Mucosa of stomach (tissue), 1 donor: ENCODE data around the gene C1D.
"Not testable (repeated sequence)": the region's sequence is repeated elsewhere in the genome, so short reads cannot be mapped to it uniquely, and the experiment has no call there.

Experiments used
- H3K27me3 ChIP-seq: one replicate; pipeline ENCODE4 v1.7.0; 2013; ENCODE audit warnings: mild to moderate bottlenecking, low read length; ENCODE audit not compliant: control insufficient read depth, insufficient read depth
- H3K36me3 ChIP-seq: one replicate; pipeline ENCODE4 v1.7.0; 2013; ENCODE audit warnings: low read length; ENCODE audit not compliant: control insufficient read depth, insufficient read depth
- H3K4me1 ChIP-seq: one replicate; pipeline ENCODE4 v1.7.0; 2013; ENCODE audit warnings: mild to moderate bottlenecking, low read length; ENCODE audit not compliant: control insufficient read depth, insufficient read depth
- H3K4me3 ChIP-seq: one replicate; pipeline ENCODE4 v1.7.0; 2013; ENCODE audit warnings: low read length
- H3K9ac ChIP-seq: one replicate; pipeline ENCODE4 v1.7.0; 2013; ENCODE audit warnings: mild to moderate bottlenecking, low read length, moderate library complexity
- H3K9me3 ChIP-seq: one replicate; pipeline ENCODE4 v1.7.0; 2013; ENCODE audit warnings: mild to moderate bottlenecking, low read length, moderate library complexity; ENCODE audit not compliant: control insufficient read depth
- donor health status: Pancreatic carcinoma.

Gene C1D

DNA sequence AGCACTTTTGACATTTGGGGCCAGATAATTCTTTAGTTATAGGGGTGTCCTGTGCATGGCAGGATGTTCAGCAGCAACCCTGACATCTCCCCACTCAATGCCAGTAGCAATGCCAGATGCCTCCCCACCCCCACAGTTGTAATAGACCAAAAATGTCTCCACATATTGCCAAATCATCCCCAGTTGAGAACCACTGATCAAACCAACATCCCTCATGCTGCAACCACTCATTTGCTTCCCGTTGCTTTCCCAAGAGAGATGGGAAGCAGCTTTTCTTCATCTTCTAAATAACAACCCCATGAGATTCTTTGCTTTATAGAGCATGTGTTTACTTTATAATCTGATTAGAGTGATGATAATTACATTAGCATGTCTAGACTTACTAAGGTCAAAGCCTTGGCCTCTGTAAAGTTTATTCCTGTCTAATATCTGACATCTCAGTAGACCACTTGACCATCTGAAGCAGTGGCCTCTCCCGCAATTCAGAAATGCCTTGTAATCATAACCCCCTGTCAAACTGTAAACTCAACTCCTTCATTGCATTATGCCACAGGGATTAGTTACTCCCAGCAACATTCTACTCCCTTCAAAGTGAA, 28.7 kb upstream of the C1D start:
- Histone ChIP-seq H3K9me3 (no peaks in the 10 kb centered on the region), H3K36me3 (no peaks in the 10 kb centered on the region), H3K27me3 (no peaks in the 10 kb centered on the region), H3K9ac (no peak overlapping the region), H3K4me3 (no peak overlapping the region), H3K4me1 (no peaks in the 10 kb centered on the region)

DNA sequence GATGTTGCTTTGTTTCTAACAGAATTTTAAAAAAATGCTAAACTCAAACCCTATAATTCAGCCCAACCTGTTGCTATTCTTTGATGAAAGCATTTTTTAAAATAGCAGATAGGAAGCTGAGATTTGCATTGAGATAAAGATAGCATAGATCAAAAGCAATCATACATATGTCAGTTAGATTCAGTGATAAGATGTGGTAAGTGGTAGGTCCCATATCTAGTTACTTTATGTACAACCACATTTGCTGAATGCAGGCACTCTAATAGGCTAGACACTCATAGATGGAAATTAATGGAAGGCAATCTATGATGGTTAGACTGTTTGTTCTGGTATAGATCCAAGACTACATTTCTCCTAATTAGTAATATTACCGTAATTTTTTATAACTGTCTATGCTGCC, 27.2 kb upstream of the C1D start:
- H3K36me3 ChIP-seq: no peaks in the 10 kb centered on the region
- no peaks in the 10 kb centered on the region for H3K27me3 ChIP-seq
- H3K4me3 ChIP-seq: no peak overlapping the region
- H3K4me1 ChIP-seq: no peaks in the 10 kb centered on the region
- no peaks in the 10 kb centered on the region for H3K9me3 ChIP-seq
- no peak overlapping the region for H3K9ac ChIP-seq

DNA sequence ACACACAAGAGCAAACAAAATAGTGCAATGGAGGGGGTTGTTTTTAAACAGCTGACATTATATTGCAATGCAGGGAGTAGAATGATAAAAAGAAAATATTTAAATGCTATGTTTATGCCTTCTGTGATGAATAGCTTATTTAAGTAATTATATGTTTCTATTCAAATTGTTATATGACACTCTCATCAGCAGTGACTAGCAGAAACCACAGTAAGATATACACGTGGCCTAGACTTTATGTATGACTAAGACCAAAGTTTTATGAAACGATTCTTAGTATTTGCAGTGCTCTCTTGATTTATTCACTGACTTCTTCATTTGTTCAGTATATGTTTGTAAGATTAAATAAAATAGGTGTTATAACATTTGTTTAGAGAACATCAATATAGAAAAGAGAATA, 26.1 kb upstream of the C1D start:
- Histone ChIP-seq H3K4me3 (no peak overlapping the region), H3K27me3 (no peaks in the 10 kb centered on the region), H3K9ac (no peak overlapping the region), H3K36me3 (no peaks in the 10 kb centered on the region), H3K9me3 (no peaks in the 10 kb centered on the region), H3K4me1 (no peaks in the 10 kb centered on the region)

DNA sequence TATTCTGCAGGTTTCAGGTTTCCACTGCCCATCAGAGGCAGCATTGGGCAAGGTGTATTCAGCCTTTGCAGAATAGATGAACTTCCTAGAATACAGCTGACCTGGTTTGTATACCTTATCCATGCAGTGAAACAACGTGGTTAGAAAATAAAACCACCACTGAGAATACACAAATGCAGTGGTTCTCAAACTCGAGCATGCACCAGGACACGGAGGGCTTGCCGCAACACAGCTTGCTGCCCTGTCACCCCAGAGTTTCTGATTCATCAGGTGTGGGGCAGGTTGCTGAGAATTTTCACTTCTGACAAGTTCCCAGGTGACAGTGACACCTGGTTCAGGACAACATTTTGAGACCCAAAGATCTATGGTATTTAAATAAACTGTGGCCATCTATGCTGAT, 23.4 kb upstream of the C1D start:
- Histone ChIP-seq H3K27me3 (no peaks in the 10 kb centered on the region), H3K4me1 (no peaks in the 10 kb centered on the region), H3K36me3 (no peaks in the 10 kb centered on the region), H3K9me3 (no peaks in the 10 kb centered on the region), H3K4me3 (no peak overlapping the region), H3K9ac (no peak overlapping the region)

DNA sequence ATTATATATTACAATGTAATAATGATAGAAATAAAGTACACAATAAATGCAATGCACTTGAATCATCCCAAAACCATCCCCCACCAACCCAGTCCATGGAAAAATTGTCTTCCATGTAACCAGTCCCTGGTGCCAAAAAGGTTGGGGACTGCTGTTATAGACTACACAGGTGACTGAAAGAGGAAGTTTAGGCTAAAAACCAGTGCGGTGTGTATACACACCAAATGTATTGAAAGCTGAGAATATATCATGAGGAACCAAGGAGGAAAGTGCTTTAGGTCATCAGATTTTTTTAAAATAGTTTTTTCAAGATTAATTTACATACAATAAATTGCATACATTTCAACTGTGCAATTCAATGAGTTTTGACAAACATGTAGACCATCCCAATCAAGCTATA, 20.5 kb upstream of the C1D start:
- no peaks in the 10 kb centered on the region for H3K4me1 ChIP-seq
- no peaks in the 10 kb centered on the region for H3K27me3 ChIP-seq
- no peaks in the 10 kb centered on the region for H3K36me3 ChIP-seq
- H3K9ac ChIP-seq: no peak overlapping the region
- no peaks in the 10 kb centered on the region for H3K9me3 ChIP-seq
- no peak overlapping the region for H3K4me3 ChIP-seq

DNA sequence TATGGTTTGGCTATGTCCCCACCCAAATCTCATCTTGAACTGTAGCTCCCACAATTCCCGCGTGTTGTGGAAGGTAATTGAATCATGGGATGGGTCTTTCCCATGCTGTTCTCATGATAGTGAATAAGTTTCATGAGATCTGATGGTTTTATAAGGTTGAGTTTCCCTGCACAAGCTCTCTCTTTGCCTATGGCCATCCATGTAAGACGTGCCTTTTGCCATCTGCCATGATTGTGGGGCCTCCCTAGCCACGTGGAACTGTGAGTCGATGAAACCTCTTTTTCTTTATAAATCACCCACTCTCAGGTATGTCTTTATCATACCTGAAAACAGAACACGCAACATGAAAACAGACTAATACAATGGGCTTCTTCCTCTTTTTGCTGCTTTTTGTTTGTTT, 11.2 kb upstream of the C1D start:
- H3K4me1 ChIP-seq: no peaks in the 10 kb centered on the region
- H3K36me3 ChIP-seq: no peaks in the 10 kb centered on the region
- no peaks in the 10 kb centered on the region for H3K27me3 ChIP-seq
- no peak overlapping the region for H3K9ac ChIP-seq
- no peak overlapping the region for H3K4me3 ChIP-seq
- H3K9me3 ChIP-seq: no peaks in the 10 kb centered on the region

DNA sequence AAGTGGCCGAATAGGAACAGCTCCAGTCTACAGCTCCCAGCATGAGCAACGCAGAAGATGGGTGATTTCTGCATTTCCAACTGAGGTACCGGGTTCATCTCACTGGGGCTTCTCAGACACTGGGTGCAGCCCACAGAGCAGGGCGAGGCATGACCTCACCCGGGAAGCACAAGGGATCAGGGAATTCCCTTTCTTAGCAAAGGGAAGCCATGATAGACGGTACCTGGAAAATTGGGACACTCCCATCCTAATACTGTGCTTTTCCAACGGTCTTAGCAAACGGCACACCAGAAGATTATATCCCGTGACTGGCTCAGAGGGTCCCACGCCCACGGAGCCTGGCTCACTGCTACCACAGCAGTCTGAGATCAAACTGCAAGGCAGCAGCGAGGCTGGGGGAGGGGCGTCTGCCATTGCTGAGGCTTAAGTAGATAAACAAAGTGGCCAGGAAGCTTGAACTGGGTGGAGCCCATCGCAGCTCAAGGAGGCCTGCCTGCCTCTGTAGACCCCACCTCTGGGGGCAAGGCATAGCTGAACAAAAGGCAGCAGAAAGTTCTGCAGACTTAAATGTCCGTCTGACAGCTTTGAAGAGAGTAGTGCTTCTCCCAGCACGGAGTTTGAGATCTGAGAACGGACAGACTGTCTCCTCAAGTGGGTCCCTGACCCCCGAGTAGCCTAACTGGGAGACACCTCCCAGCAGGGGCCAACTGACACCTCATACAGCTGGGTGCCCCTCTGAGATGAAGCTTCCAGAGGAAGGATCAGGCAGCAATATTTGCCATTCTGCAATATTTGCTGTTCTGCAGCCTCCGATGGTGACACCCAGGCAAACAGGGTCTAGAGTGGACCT, 1.2 kb upstream of the C1D start:
- peak overlapping the region; percentile 84 for H3K4me3 ChIP-seq
- H3K27me3 ChIP-seq, H3K9ac ChIP-seq, H3K4me1 ChIP-seq, H3K9me3 ChIP-seq, H3K36me3 ChIP-seq: not testable (repeated sequence)

DNA sequence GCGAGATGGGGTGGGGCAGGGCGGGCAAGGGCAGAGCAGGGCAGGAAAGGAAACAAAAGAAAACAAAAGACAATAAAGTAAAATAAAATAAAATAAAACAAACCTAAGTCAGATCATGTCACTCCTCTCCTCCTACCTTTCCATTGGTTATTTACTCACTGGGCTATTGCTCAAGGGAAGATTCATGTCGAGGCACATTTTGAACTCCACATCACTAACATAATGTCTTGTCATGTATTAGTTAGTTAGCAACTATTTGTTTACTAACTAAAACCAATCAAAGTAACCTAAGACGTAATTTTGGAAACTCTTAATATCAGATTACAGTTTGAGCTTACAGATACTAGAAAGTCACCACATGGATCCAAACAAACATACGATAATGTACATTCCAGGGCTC, 2.2 kb downstream of the C1D start:
- no peaks in the 10 kb centered on the region for H3K27me3 ChIP-seq
- no peaks in the 10 kb centered on the region for H3K9me3 ChIP-seq
- no peaks in the 10 kb centered on the region for H3K36me3 ChIP-seq
- H3K9ac ChIP-seq: no peak overlapping the region
- no peak overlapping the region for H3K4me3 ChIP-seq
- H3K4me1 ChIP-seq: peaks cover 9% of the 10 kb centered on the region

DNA sequence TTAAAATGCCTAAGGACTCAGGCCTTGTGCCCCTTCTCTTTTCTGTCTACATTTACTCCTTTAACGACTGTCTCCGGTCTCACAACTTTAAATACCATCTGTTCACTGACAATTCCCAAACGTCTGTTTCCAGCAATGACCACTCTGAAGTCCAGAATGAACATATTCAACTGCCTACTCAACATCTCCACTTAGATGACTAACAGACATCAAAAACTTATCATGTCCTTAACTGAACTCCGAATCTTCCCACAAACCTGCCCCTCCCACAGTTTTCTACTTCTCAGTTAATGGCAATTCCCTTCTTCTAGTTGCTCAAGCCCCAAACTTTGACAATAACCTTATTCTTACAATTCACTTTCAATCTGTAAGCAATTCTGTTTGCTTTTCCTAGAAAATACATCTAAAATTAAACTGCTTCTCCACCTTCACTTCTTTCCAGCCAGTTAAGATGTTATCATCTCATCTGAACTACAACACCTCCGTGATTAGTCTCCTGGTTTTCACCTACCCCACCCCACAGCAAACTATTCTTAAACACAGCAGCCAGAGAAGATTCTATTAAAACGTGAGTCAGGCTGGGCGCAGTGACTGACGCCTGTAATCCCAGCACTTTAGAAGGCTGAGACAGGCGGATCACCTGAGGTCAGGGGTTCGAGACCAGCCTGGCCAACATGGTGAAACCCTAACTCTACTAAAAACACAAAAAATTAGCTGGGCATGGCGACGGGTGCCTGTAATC, 2.8 kb downstream of the C1D start:
- H3K4me1 ChIP-seq: peaks cover 9% of the 10 kb centered on the region
- no peaks in the 10 kb centered on the region for H3K36me3 ChIP-seq
- no peak overlapping the region for H3K4me3 ChIP-seq
- no peak overlapping the region for H3K9ac ChIP-seq
- no peaks in the 10 kb centered on the region for H3K27me3 ChIP-seq
- no peaks in the 10 kb centered on the region for H3K9me3 ChIP-seq

DNA sequence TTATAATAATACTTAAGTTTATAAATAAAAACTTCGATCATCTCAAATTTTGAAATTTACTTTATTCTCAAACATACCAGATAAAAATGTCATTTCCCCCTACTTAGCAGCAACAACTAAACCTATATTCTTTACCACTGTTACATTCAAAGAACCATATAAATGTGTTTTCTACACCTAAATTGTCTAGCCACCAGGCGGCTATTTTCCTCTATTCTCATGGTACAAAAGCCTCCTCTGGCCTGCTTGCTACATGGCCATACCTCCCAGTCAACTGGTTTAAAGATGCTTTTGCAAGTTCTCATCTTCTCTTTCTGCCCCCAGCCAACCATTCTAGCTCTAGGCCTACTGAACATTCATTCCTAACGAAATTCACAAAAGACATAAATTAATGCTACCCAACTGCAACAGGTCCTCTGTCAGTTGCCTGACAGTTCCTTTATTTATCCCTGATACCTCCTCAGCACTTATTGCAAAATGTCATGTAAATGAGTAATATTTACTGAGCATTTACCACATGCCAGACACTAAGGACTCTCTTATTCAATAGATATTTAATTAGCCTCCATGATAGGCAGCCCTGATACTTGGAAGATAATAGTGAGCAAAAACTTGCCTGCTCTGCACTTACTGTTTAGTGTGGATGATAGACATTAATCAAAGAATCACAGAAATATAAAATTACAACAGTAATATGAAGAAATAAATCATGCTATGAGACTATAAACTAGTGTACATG, 5.0 kb downstream of the C1D start:
- no peak overlapping the region for H3K9ac ChIP-seq
- no peak overlapping the region for H3K4me3 ChIP-seq
- no peaks in the 10 kb centered on the region for H3K36me3 ChIP-seq
- no peaks in the 10 kb centered on the region for H3K9me3 ChIP-seq
- H3K27me3 ChIP-seq: no peaks in the 10 kb centered on the region
- peaks cover 9% of the 10 kb centered on the region for H3K4me1 ChIP-seq

DNA sequence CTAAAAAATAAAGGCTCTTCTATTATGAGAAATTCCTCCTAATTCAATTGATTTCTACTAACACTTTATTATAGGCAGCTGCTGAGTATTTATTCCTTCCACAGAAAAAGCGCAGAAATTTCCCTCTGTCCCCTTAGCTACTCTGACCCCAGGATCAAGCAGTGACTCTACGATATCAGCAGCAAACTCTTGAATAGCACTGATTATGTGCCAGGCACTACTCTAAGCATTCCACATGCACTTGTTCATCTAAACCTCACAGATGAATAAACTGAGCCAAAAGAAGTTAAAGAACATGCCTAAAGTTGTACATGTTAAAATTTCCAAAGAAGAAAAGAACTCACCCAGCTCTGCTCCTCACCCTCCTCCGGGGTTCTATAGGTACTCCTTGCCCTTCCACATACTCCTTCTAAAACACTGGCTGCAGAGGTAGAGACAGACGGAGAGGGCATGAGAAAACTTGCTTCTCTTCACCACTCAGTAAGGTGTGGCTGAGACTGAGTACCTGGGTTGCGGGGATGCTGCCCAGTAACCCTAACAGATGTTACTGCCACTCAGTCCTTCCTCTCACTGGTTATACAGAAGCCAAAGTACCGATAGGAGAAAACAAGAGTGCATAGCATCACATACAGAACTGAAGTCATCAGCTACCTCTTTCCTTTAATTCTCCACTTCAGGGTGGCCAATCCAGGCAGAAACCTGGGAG, 9.9 kb downstream of the C1D start:
- no peaks in the 10 kb centered on the region for H3K27me3 ChIP-seq
- H3K9ac ChIP-seq: no peak overlapping the region
- no peaks in the 10 kb centered on the region for H3K36me3 ChIP-seq
- no peak overlapping the region for H3K4me3 ChIP-seq
- H3K4me1 ChIP-seq: no peaks in the 10 kb centered on the region
- H3K9me3 ChIP-seq: no peaks in the 10 kb centered on the region
